EH (cell line): Measurements from ENCODE around the gene TYW1B.
"Not testable (repeated sequence)": the region's sequence is repeated elsewhere in the genome, so short reads cannot be mapped to it uniquely, and the experiment has no call there.

Source experiments
- DNase-seq: peaks from one replicate; pipeline ENCODE4 v3.0.0-alpha.2; 2015; ENCODE audit warnings: low read depth

TYW1B gene

GRCh38 chr7:72555238-72555637, 272.8 kb downstream of the TYW1B start:
- not testable (repeated sequence) for DNase-seq

- DNase-seq, result not testable (repeated sequence)
Observed at GRCh38 chr7:72554401-72554800, 273.6 kb downstream of the TYW1B start.

GRCh38 chr7:72550454-72550853, 277.5 kb downstream of the TYW1B start:
- not testable (repeated sequence) for DNase-seq

GRCh38 chr7:72546586-72547237, 281.3 kb downstream of the TYW1B start:
- DNase-seq, result not testable (repeated sequence)

- DNase-seq, result not testable (repeated sequence)
Observed at GRCh38 chr7:72544531-72544930, 283.5 kb downstream of the TYW1B start.

GRCh38 chr7:72540923-72541322, 287.1 kb downstream of the TYW1B start:
- DNase-seq, result no peak

GRCh38 chr7:72540106-72540611, 287.8 kb downstream of the TYW1B start:
- DNase-seq, result no peak

GRCh38 chr7:72539702-72540101, 288.3 kb downstream of the TYW1B start:
- no peak for DNase-seq

- no peak for DNase-seq
Observed at GRCh38 chr7:72538856-72539255, 289.1 kb downstream of the TYW1B start.

GRCh38 chr7:72538147-72538546, 289.9 kb downstream of the TYW1B start:
- DNase-seq, result no peak

- DNase-seq, result not testable (repeated sequence)
Observed at GRCh38 chr7:72536038-72536437, 292.0 kb downstream of the TYW1B start.

- DNase-seq, result not testable (repeated sequence)
Observed at GRCh38 chr7:72531048-72531447, 297.0 kb downstream of the TYW1B start.
